H9 (cell line): Measurements from ENCODE around the gene L1TD1. TPM values are rescaled to one million over a fixed set of nuclear protein-coding genes. Genes with fewer than 3 reads are reported as not detected.

Experiments used
- DNase-seq: peaks from one replicate; pipeline ENCODE4 v3.0.0-alpha.2; 2017
- H2AFZ ChIP-seq: one replicate; pipeline ENCODE4 v1.6.1; 2013; ENCODE audit warnings: mild to moderate bottlenecking, low read length, control low read depth, moderate library complexity
- H2AK5ac ChIP-seq: 2 replicates; pipeline ENCODE4 v1.6.1; 2013; ENCODE audit warnings: low read length, control low read depth, mixed read lengths; ENCODE audit not compliant: insufficient read length
- H2BK120ac ChIP-seq: one replicate; pipeline ENCODE4 v1.6.1; 2013; ENCODE audit warnings: low read depth, mild to moderate bottlenecking, low read length, control low read depth, inconsistent platforms; ENCODE audit not compliant: poor library complexity, severe bottlenecking
- H2BK12ac ChIP-seq: 2 replicates; pipeline ENCODE4 v1.6.1; 2013; ENCODE audit warnings: low read length, control low read depth, mixed read lengths, low read depth; ENCODE audit not compliant: insufficient read length
- H2BK15ac ChIP-seq: 2 replicates; pipeline ENCODE4 v1.6.1; 2013; ENCODE audit warnings: low read depth, low read length, control low read depth
- H2BK20ac ChIP-seq: one replicate; pipeline ENCODE4 v1.6.1; 2013; ENCODE audit warnings: low read depth, mild to moderate bottlenecking, low read length, control low read depth, inconsistent platforms; ENCODE audit not compliant: poor library complexity, severe bottlenecking
- H2BK5ac ChIP-seq: 2 replicates; pipeline ENCODE4 v1.6.1; 2013; ENCODE audit warnings: low read length, control low read depth, mixed read lengths; ENCODE audit not compliant: insufficient read length
- H3K14ac ChIP-seq: 2 replicates; pipeline ENCODE4 v1.6.1; 2013; ENCODE audit warnings: low read length, control low read depth; ENCODE audit not compliant: insufficient read depth
- H3K18ac ChIP-seq: 2 replicates; pipeline ENCODE4 v1.6.1; 2013; ENCODE audit warnings: low read depth, mild to moderate bottlenecking, mixed read lengths, low read length, control low read depth; ENCODE audit not compliant: insufficient read length
- H3K23ac ChIP-seq: 2 replicates; pipeline ENCODE4 v1.6.1; 2013; ENCODE audit warnings: low read length, control low read depth, mixed read lengths, low read depth; ENCODE audit not compliant: insufficient read length
- H3K23me2 ChIP-seq: 2 replicates; pipeline ENCODE4 v1.6.1; 2013; ENCODE audit warnings: low read depth, mild to moderate bottlenecking, mixed read lengths, low read length, control low read depth; ENCODE audit not compliant: insufficient read length, poor library complexity, severe bottlenecking
- H3K27ac ChIP-seq: 2 replicates; pipeline ENCODE4 v1.5.1; 2013; ENCODE audit warnings: low read length, control low read depth, mixed read lengths, low read depth; ENCODE audit not compliant: insufficient read length
- H3K27me3 ChIP-seq: 2 replicates; pipeline ENCODE4 v1.6.1; 2013; ENCODE audit warnings: low read length, control low read depth, inconsistent platforms; ENCODE audit not compliant: insufficient read depth
- H3K4ac ChIP-seq: 2 replicates; pipeline ENCODE4 v1.6.1; 2013; ENCODE audit warnings: low read depth, mild to moderate bottlenecking, control low read depth, inconsistent platforms, low read length, moderate library complexity
- H3K4me1 ChIP-seq: 2 replicates; pipeline ENCODE4 v1.6.1; 2013; ENCODE audit warnings: low read length, control low read depth, inconsistent platforms; ENCODE audit not compliant: insufficient read depth
- H3K4me2 ChIP-seq: 2 replicates; pipeline ENCODE4 v1.6.1; 2013; ENCODE audit warnings: low read length, control low read depth, mixed read lengths; ENCODE audit not compliant: insufficient read length, insufficient read depth
- H3K56ac ChIP-seq: 2 replicates; pipeline ENCODE4 v1.6.1; 2013; ENCODE audit warnings: low read depth, mild to moderate bottlenecking, mixed read lengths, low read length, control low read depth; ENCODE audit not compliant: insufficient read length
- H3K79me1 ChIP-seq: 2 replicates; pipeline ENCODE4 v1.6.1; 2013; ENCODE audit warnings: low read depth, mild to moderate bottlenecking, moderate library complexity, low read length, control low read depth, inconsistent platforms; ENCODE audit not compliant: insufficient read depth, poor library complexity, severe bottlenecking
- H3K79me2 ChIP-seq: 2 replicates; pipeline ENCODE4 v1.6.1; 2013; ENCODE audit warnings: low read length, control low read depth, inconsistent platforms; ENCODE audit not compliant: insufficient read depth
- H3K9ac ChIP-seq: 2 replicates; pipeline ENCODE4 v1.6.1; 2013; ENCODE audit warnings: low read length, control low read depth, mixed read lengths; ENCODE audit not compliant: insufficient read length; ENCODE audit errors: extremely low read depth
- H3K9me3 ChIP-seq: one replicate; pipeline ENCODE4 v1.6.1; 2013; ENCODE audit warnings: low read depth, low read length, inconsistent platforms; ENCODE audit not compliant: control insufficient read depth
- H3T11ph ChIP-seq: one replicate; pipeline ENCODE4 v1.6.1; 2013; ENCODE audit warnings: mild to moderate bottlenecking, low read length, control low read depth, inconsistent platforms
- H4K20me1 ChIP-seq: one replicate; pipeline ENCODE4 v1.6.1; 2013; ENCODE audit not compliant: control insufficient read depth, insufficient read length, insufficient read depth
- H4K5ac ChIP-seq: 2 replicates; pipeline ENCODE4 v1.6.1; 2013; ENCODE audit warnings: low read depth, mild to moderate bottlenecking, mixed read lengths, low read length, control low read depth; ENCODE audit not compliant: insufficient read length
- H4K8ac ChIP-seq: replicated peaks from 2 replicates; pipeline ENCODE4 v1.6.1; 2013; ENCODE audit warnings: low read length, control low read depth, mixed read lengths, low read depth; ENCODE audit not compliant: insufficient read length
- H4K91ac ChIP-seq: 2 replicates; pipeline ENCODE4 v1.6.1; 2013; ENCODE audit warnings: low read depth, mild to moderate bottlenecking, moderate library complexity, mixed read lengths, low read length, control low read depth; ENCODE audit not compliant: insufficient read length
- H3K27ac Mint-ChIP-seq, 3 experiments: 2 replicates in 2 of 3; 3 replicates in 1 of 3; pipeline ENCODE4 v1.8.0; 2020 to 2021; ENCODE audit warnings: mixed read lengths in 3 of 3, mild to moderate bottlenecking in 1 of 3, moderate library complexity in 1 of 3
- H3K27me3 Mint-ChIP-seq: 2 replicates; pipeline ENCODE4 v1.8.0; 2021; ENCODE audit warnings: low read depth, mild to moderate bottlenecking, moderate library complexity, mixed read lengths
- H3K36me3 Mint-ChIP-seq, 3 experiments: 2 replicates in 2 of 3; 3 replicates in 1 of 3; pipeline ENCODE4 v1.8.0; 2020 to 2021; ENCODE audit warnings: low read depth in 3 of 3, mixed read lengths in 3 of 3; ENCODE audit not compliant: insufficient read depth in 1 of 3
- H3K4me1 Mint-ChIP-seq, 2 experiments: 2 replicates each; pipeline ENCODE4 v1.8.0; 2020; ENCODE audit warnings: mixed read lengths in 2 of 2
- H3K4me3 Mint-ChIP-seq, 2 experiments: 2 replicates in 1 of 2; 3 replicates in 1 of 2; pipeline ENCODE4 v1.8.0; 2020 to 2021; ENCODE audit warnings: mild to moderate bottlenecking in 2 of 2, mixed read lengths in 2 of 2, moderate library complexity in 1 of 2
- H3K9me3 Mint-ChIP-seq, 2 experiments: 2 replicates in 1 of 2; 3 replicates in 1 of 2; pipeline ENCODE4 v1.8.0; 2020; ENCODE audit warnings: mild to moderate bottlenecking in 2 of 2, mixed read lengths in 2 of 2, moderate library complexity in 1 of 2
- CTCF ChIP-seq: fragments of 200-600 bp; sonication (generic); conservative IDR thresholded peaks from 3 replicates; pipeline ENCODE4 v1.8.0; 2021; ENCODE audit warnings: antibody characterized with exemption, mild to moderate bottlenecking
- WGBS: extraction: QIAGEN DNeasy Blood & Tissue Kit; methylation state at CpG from one replicate; pipeline ENCODE4 v1.1.7; 2013; ENCODE audit warnings: missing lambda C conversion rate, low lambda C conversion rate, mixed read lengths; ENCODE audit not compliant: insufficient read length; ENCODE audit errors: extremely low coverage; 5-methylcytosine and 5-hydroxymethylcytosine counted together
- total RNA-seq: library from RNA; stranded (reverse); gene quantifications from 2 replicates; pipeline ENCODE4 v1.2.1, GENCODE V29; 2021

L1TD1 gene
- total RNA-seq, 1 experiment from 2014 or later: 422 TPM

GRCh38 chr1:62209931-62210595 lies 15.4 kb downstream of the L1TD1 start:
- H3K23ac ChIP-seq: no peak overlapping the region
- H3K79me1 ChIP-seq: no peaks in the 10 kb centered on the region
- Mint-ChIP-seq H3K4me3 (no peak overlapping the region), H3K36me3 (peaks cover 72 to 86% (median 84%) of the 10 kb centered on the region in 3 experiments), H3K4me1 (peaks cover 0 to 14% of the 10 kb centered on the region in 2 experiments; a peak in 3 of 4 replicates), H3K27ac (peak overlapping the region in 1 of 3 experiments; percentile 6; a peak in 1 of 7 replicates), H3K27me3 (no peaks in the 10 kb centered on the region; the same call in 1 of the 2 replicates), H3K9me3 (peaks cover 12 to 47% of the 10 kb centered on the region in 2 experiments; a peak in 4 of 5 replicates)
- H4K5ac ChIP-seq: no peak overlapping the region
- no peak overlapping the region for H3K4me2 ChIP-seq
- no peak overlapping the region for H4K91ac ChIP-seq
- H3K56ac ChIP-seq: no peak overlapping the region
- H2BK120ac ChIP-seq: no peak overlapping the region
- no peak overlapping the region for H2AFZ ChIP-seq
- no peak overlapping the region for H3K9ac ChIP-seq
- DNase-seq: no peak
- H3K14ac ChIP-seq: no peak overlapping the region
- no peaks in the 10 kb centered on the region for H3K4me1 ChIP-seq
- H3K4ac ChIP-seq: no peak overlapping the region
- no peak overlapping the region for H3T11ph ChIP-seq
- H2BK5ac ChIP-seq: no peak overlapping the region
- H4K20me1 ChIP-seq: no peaks in the 10 kb centered on the region
- H3K18ac ChIP-seq: no peak overlapping the region
- H3K27ac ChIP-seq: peak overlapping the region; percentile 25
- no peak for TF ChIP-seq CTCF
- WGBS: no CpG with 5 or more reads among the region's 1 CpG
- H2BK20ac ChIP-seq: no peak overlapping the region
- no peak overlapping the region for H2AK5ac ChIP-seq
- H3K27me3 ChIP-seq: no peaks in the 10 kb centered on the region
- no peak overlapping the region for H2BK15ac ChIP-seq
- no peaks in the 10 kb centered on the region for H3K23me2 ChIP-seq
- no peaks in the 10 kb centered on the region for H3K9me3 ChIP-seq
- H4K8ac ChIP-seq: no peak overlapping the region
- H3K79me2 ChIP-seq: peaks cover 1% of the 10 kb centered on the region; the same call in 1 of the 2 replicates
- no peak overlapping the region for H2BK12ac ChIP-seq
